Gastrocnemius medialis (tissue), 4 donors: ENCODE data around the gene GGACT. TPM values are rescaled to one million over a fixed set of nuclear protein-coding genes. Genes with fewer than 3 reads are reported as not detected.

Experiments used
- ATAC-seq, 2 donors: fragments of 150-250 bp; one replicate each; pipeline ENCODE4 v1.9.1; 2016
- DNase-seq, 2 donors: peaks; one replicate each; pipeline ENCODE4 v3.0.0-alpha.2; 2019
- H3K27ac ChIP-seq, 4 donors: fragments of 200-600 bp; sonication (generic); 1 replicate in 1 of 4; 2 replicates in 3 of 4; pipeline ENCODE4 v1.5.1; 2016 to 2018; ENCODE audit warnings: mild to moderate bottlenecking in 2 of 4, moderate library complexity in 1 of 4
- H3K27me3 ChIP-seq, 3 donors: fragments of 200-600 bp; sonication (generic) in 2 of 3; 1 replicate in 1 of 3; 2 replicates in 2 of 3; pipeline versions ENCODE4 v1.5.1 to v1.6.0; 2016 to 2019; ENCODE audit warnings: mild to moderate bottlenecking in 1 of 3, moderate library complexity in 1 of 3
- H3K36me3 ChIP-seq, 2 donors: fragments of 200-600 bp; sonication (generic) in 1 of 2; one replicate each; pipeline ENCODE4 v1.5.1; 2017 to 2018
- H3K4me1 ChIP-seq, 2 donors: fragments of 200-600 bp; sonication (generic) in 1 of 2; one replicate each; pipeline ENCODE4 v1.5.1; 2016 to 2017; ENCODE audit warnings: mild to moderate bottlenecking in 2 of 2
- H3K4me3 ChIP-seq, 4 donors: fragments of 200-600 bp; sonication (generic) in 3 of 4; 1 replicate in 1 of 4; 2 replicates in 3 of 4; pipeline ENCODE4 v1.5.1; 2016 to 2019; ENCODE audit warnings: mild to moderate bottlenecking in 2 of 4
- H3K9me3 ChIP-seq, 3 donors: fragments of 200-600 bp; sonication (generic) in 2 of 3; 1 replicate in 1 of 3; 2 replicates in 2 of 3; pipeline ENCODE4 v1.5.1; 2016 to 2019
- POLR2A ChIP-seq, 2 donors: fragments of 450-650 bp; IDR thresholded peaks; one replicate each; pipeline ENCODE4 v1.6.1; 2017; ENCODE audit warnings: antibody characterized with exemption in 2 of 2, mild to moderate bottlenecking in 2 of 2, moderate library complexity in 2 of 2
- in situ Hi-C, 4 donors: fragments of 200-750 bp; cut with MboI; loops; one replicate each; pipeline versions ENCODE4 v1.15.0 to v1.8.0; 2017; ENCODE audit warnings: low sequenced_read_pairs in 4 of 4
- intact Hi-C: fragments of 100-400 bp; cut with DNase I; formaldehyde crosslinking; loops from one replicate; pipeline ENCODE4 v1.15.1; 2023; ENCODE audit warnings: low total_unique reads
- total RNA-seq, 4 donors: library from RNA; depleted of rRNA; stranded (reverse); fragments of >200 nt; gene quantifications; one replicate each; pipeline versions ENCODE4 v1.1.0 to v1.2.3, GENCODE V29; 2016
- TF ChIP-seq, protein P1 (sequence below), 5 experiments: fragments of 450-650 bp in 3 of 5; fragments of 200-600 bp in 2 of 5; sonication (generic) in 2 of 5; IDR thresholded peaks in 4 of 5; conservative IDR thresholded peaks in 1 of 5; 1 replicate in 4 of 5; 2 replicates in 1 of 5; pipeline ENCODE4 v1.5.1; 2016 to 2019; ENCODE audit warnings: antibody characterized with exemption in 5 of 5, mild to moderate bottlenecking in 3 of 5, moderate library complexity in 3 of 5

Gene GGACT
- total RNA-seq, 4 donors from 2014 or later: 0.56 to 1.5 (median 0.83) TPM

DNA sequence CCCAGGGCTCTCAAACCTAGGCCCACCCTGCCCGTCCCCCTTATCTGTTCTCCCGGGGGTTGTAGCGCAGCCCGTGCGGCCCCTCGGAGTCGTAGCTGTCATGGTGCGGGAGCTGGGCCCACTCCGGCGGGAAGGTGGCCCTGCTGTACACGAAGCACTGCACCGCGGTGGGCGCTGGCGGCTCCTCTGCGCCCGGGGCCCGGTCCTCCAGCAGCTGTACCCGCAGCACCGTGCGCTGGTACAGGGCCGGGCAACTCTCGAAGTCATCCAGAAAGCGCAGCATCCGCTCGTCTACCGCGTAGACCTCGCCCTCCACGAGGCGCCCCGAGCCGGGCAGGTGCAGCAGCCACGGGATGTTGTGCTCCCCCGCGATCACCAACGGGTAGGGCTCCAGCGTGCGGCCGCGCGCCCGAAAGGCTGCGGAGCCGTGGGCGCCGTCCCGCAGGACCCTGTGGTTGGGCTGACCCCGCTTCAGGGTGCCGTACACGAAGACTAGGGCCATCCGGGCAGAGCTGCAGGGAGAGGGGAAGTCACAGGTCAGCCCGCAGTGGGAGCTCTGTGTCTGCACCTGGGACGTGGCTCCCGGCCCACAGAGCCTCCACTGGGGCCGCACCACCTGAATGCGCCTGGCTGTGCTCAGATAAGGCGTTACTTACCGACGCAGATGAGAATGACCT lies 56.4 kb downstream of the GGACT start:
- Histone ChIP-seq H3K4me3 (no peak overlapping the region), H3K36me3 (peaks cover 0 to 7% of the 10 kb centered on the region in 2 donors), H3K9me3 (no peaks in the 10 kb centered on the region), H3K27ac (no peak overlapping the region), H3K4me1 (no peaks in the 10 kb centered on the region), H3K27me3 (no peaks in the 10 kb centered on the region)
- in situ Hi-C loops: no loop called here
- no peak for ATAC-seq
- intact Hi-C loops: no loop called here
- no peak for DNase-seq
- TF ChIP-seq POLR2A (IDR thresholded peaks at IDR 0.05): no peak

DNA sequence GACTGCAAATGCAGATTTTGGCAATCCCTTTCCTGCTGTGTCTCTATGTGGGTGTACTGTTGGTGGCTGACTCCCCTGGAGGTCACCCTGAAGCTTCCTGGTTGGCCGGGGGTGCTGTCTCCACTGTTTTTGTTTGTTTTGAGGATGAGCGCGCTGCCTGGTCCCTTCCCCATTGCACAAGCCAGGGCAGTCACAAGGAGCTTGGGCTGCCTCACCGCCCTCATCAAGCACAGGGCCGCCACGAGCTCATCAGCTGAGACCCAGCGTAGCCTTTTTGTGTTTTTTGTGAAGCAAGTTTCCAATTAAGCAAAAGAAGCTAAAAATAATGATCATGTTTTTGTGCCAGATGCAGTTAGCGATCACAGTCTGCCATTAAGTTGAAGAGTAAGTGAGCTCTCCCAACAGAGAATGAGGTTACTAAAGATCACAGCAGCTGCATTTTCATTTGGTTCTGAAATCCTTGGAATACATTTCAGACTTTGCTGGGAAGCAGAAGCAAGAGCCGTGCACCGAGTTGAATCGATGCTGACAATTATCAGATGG lies 57.8 kb downstream of the GGACT start:
- Histone ChIP-seq H3K9me3 (no peaks in the 10 kb centered on the region), H3K4me1 (no peaks in the 10 kb centered on the region), H3K27me3 (no peaks in the 10 kb centered on the region), H3K4me3 (no peak overlapping the region), H3K27ac (peak overlapping the region in 1 of 4 donors; percentile 40), H3K36me3 (peaks cover 0 to 7% of the 10 kb centered on the region in 2 donors)
- in situ Hi-C loops: no loop called here
- DNase-seq (peak in 1 of 2 donors; percentile 34), ATAC-seq (peak in 1 of 2 donors; percentile 47)
- intact Hi-C loops: no loop called here
- TF ChIP-seq POLR2A (IDR thresholded peaks at IDR 0.05): no peak
- TF ChIP-seq, protein P1, sequence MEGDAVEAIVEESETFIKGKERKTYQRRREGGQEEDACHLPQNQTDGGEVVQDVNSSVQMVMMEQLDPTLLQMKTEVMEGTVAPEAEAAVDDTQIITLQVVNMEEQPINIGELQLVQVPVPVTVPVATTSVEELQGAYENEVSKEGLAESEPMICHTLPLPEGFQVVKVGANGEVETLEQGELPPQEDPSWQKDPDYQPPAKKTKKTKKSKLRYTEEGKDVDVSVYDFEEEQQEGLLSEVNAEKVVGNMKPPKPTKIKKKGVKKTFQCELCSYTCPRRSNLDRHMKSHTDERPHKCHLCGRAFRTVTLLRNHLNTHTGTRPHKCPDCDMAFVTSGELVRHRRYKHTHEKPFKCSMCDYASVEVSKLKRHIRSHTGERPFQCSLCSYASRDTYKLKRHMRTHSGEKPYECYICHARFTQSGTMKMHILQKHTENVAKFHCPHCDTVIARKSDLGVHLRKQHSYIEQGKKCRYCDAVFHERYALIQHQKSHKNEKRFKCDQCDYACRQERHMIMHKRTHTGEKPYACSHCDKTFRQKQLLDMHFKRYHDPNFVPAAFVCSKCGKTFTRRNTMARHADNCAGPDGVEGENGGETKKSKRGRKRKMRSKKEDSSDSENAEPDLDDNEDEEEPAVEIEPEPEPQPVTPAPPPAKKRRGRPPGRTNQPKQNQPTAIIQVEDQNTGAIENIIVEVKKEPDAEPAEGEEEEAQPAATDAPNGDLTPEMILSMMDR (IDR thresholded peaks at IDR 0.05 in 4 of 5, conservative IDR thresholded peaks at IDR 0.05 in 1 of 5): no peak

DNA sequence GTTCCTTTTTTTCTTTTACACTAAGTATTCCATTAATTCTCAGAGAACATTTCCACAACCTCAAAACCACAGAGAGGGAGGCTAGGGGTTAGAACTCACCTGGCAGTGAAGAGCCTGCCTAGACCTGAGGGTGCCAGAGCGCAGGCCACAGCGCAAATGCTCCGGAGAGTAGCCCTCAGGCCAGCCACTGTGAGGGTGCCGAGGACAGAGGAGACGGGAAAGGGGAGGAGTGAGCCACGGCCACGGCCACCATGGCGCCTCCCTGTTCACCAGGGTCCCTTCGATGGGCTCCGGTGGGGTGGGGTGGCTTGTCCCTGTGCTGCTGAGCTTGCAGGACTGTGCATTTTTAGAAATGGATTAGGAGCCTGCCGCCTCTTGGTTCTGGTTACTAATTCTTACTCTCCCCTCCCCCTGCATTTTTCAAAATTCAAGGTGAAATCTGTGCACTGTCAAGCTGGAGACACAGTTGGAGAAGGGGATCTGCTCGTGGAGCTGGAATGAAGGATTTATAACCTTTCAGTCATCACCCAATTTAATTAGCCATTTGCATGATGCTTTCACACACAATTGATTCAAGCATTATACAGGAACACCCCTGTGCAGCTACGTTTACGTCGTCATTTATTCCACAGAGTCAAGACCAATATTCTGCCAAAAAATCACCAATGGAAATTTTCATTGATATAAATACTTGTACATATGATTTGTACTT lies 58.8 kb downstream of the GGACT start:
- intact Hi-C loops: no loop called here
- Histone ChIP-seq H3K27me3 (no peaks in the 10 kb centered on the region), H3K9me3 (no peaks in the 10 kb centered on the region), H3K4me3 (no peak overlapping the region), H3K27ac (no peak overlapping the region), H3K36me3 (peaks cover 0 to 7% of the 10 kb centered on the region in 2 donors), H3K4me1 (no peaks in the 10 kb centered on the region)
- TF ChIP-seq, protein P1 (IDR thresholded peaks at IDR 0.05 in 4 of 5, conservative IDR thresholded peaks at IDR 0.05 in 1 of 5): no peak
- no peak for TF ChIP-seq POLR2A (IDR thresholded peaks at IDR 0.05)
- DNase-seq (no peak), ATAC-seq (no peak)
- in situ Hi-C loops: no loop called here

GRCh38 chr13:100528820-100529219 lies 59.8 kb downstream of the GGACT start:
- in situ Hi-C loops: no loop called here
- no peak for ATAC-seq
- peaks cover 0 to 7% of the 10 kb centered on the region in 2 donors for H3K36me3 ChIP-seq

More at GRCh38 chr13:100528820-100529219, 59.8 kb downstream of the GGACT start:
- Histone ChIP-seq H3K4me3 (no peak overlapping the region), H3K9me3 (no peaks in the 10 kb centered on the region), H3K27ac (no peak overlapping the region), H3K27me3 (no peaks in the 10 kb centered on the region), H3K4me1 (no peaks in the 10 kb centered on the region)
- intact Hi-C loops: no loop called here
- DNase-seq: no peak
- no peak for TF ChIP-seq POLR2A (IDR thresholded peaks at IDR 0.05)
- TF ChIP-seq, protein P1 (IDR thresholded peaks at IDR 0.05 in 4 of 5, conservative IDR thresholded peaks at IDR 0.05 in 1 of 5): no peak
